ENCODE measurements around the gene ZNF106.

DNA sequence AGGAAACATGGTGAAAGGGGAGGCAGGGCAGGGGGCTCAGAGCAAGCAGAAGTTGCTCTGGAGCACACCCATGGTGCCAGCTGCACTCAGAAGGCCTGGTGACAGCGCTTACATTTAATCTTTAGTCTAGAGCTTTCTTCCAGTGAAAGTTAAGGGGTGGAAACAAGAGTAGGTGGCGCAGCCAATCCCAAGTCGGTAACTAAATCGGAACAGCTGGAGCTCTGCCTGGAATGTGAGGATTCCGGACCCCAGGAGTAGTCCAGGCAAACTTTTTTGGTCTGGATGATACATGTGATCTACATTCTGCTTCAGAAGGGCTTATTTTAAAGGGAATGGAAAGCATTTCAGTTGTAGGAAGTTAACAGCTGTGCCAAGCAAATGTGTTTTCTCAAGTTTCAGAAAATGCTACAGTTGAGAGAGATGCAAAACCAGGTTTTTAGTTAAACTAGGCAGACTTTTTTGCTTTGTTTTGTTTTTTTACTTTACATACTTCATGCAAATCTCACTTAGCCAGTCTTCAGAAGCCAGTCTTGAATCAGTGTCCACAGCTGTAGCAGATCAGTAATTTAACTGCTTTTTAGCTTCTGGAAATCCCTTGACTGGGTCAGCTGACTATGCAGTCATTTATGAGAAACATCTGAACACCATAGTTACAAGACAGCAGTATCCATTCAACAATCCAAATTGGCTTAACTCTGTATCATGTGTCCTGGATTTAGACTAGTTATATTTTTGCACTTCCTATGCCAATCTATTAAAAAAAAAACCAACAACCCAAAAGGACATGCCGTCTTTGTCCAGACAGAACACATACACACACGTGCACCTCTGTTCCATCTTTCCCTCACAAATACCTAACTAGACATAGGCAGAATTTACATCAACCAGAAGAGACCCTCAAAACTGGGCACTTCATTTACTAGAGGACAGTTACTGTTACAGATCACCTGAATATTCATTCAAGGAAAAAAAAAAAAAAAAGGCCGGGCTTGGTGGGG is 33.2 kb downstream of the ZNF106 start:
- TF ChIP-seq, protein P1, sequence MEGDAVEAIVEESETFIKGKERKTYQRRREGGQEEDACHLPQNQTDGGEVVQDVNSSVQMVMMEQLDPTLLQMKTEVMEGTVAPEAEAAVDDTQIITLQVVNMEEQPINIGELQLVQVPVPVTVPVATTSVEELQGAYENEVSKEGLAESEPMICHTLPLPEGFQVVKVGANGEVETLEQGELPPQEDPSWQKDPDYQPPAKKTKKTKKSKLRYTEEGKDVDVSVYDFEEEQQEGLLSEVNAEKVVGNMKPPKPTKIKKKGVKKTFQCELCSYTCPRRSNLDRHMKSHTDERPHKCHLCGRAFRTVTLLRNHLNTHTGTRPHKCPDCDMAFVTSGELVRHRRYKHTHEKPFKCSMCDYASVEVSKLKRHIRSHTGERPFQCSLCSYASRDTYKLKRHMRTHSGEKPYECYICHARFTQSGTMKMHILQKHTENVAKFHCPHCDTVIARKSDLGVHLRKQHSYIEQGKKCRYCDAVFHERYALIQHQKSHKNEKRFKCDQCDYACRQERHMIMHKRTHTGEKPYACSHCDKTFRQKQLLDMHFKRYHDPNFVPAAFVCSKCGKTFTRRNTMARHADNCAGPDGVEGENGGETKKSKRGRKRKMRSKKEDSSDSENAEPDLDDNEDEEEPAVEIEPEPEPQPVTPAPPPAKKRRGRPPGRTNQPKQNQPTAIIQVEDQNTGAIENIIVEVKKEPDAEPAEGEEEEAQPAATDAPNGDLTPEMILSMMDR (IDR thresholded peaks at IDR 0.05): no peak
- peak in 1 of 2 donors; percentile 60 for TF ChIP-seq POLR2A (IDR thresholded peaks at IDR 0.05)
